H1 (cell line): ENCODE data around the gene IFNG. TPM values are rescaled to one million over a fixed set of nuclear protein-coding genes. Genes with fewer than 3 reads are reported as not detected.

Experiments
- CTCF ChIA-PET: fragments of 300-600 bp; sonication (Branson Sonifier 250); formaldehyde crosslinking; loops from one replicate; lab custom pipeline; 2021; ENCODE audit not compliant: partially characterized antibody; lab: Charles Lee
- POLR2A ChIA-PET: fragments of 300-600 bp; sonication (Branson Sonifier 250); formaldehyde crosslinking; loops from one replicate; lab custom pipeline; 2021; ENCODE audit warnings: inconsistent platforms; ENCODE audit not compliant: partially characterized antibody; lab: Charles Lee
- DNase-seq, 2 experiments: peaks; one replicate each; pipeline versions ENCODE4 v3.0.0 to v3.0.0-alpha.2; 2010 to 2022; ENCODE audit warnings: low spot score in 2 of 2, low read depth in 1 of 2, mixed read lengths in 1 of 2
- FAIRE-seq: peaks from 2 replicates; lab custom pipeline; 2011; peaks lifted over from hg19 to GRCh38; lab: Jason Lieb, UNC
- H2AFZ ChIP-seq: 2 replicates; pipeline ENCODE4 v1.8.1; 2012; ENCODE audit warnings: low read length, inconsistent platforms
- H2AK5ac ChIP-seq: 2 replicates; pipeline ENCODE4 v1.6.1; 2013; ENCODE audit warnings: low read depth, low read length
- H2BK120ac ChIP-seq: replicated peaks from 2 replicates; pipeline ENCODE3; 2013; ENCODE audit warnings: low read depth, low read length, inconsistent platforms
- H2BK12ac ChIP-seq: 2 replicates; pipeline ENCODE4 v1.6.1; 2013; ENCODE audit warnings: low read depth, low read length
- H2BK15ac ChIP-seq: 2 replicates; pipeline ENCODE4 v1.6.1; 2013; ENCODE audit warnings: low read length
- H2BK20ac ChIP-seq: 2 replicates; pipeline ENCODE4 v1.6.1; 2013; ENCODE audit warnings: low read length
- H2BK5ac ChIP-seq: 2 replicates; pipeline ENCODE4 v1.6.1; 2013; ENCODE audit warnings: low read depth, low read length
- H3K14ac ChIP-seq: 2 replicates; pipeline ENCODE4 v1.6.1; 2013; ENCODE audit warnings: inconsistent platforms; ENCODE audit not compliant: insufficient read length
- H3K18ac ChIP-seq: 2 replicates; pipeline ENCODE4 v1.6.1; 2013; ENCODE audit warnings: low read length; ENCODE audit errors: extremely low read depth
- H3K23ac ChIP-seq: 2 replicates; pipeline ENCODE4 v1.6.1; 2013; ENCODE audit warnings: inconsistent platforms; ENCODE audit not compliant: insufficient read length
- H3K23me2 ChIP-seq: 2 replicates; pipeline ENCODE4 v1.6.1; 2013; ENCODE audit warnings: low read depth, low read length
- H3K27ac ChIP-seq: 2 replicates; pipeline ENCODE4 v1.6.1; 2011; ENCODE audit warnings: low read depth, low read length, inconsistent platforms
- H3K27me3 ChIP-seq, 4 experiments: replicated peaks in 1 of 4; 1 replicate in 1 of 4; 2 replicates in 3 of 4; pipeline versions ENCODE4 v1.6.1 to v1.8.1; 2011 to 2013; ENCODE audit warnings: low read length in 3 of 4, mild to moderate bottlenecking in 3 of 4, inconsistent platforms in 2 of 4, mixed read lengths in 2 of 4, moderate library complexity in 1 of 4; ENCODE audit not compliant: control insufficient read depth in 3 of 4, insufficient read depth in 3 of 4; ENCODE audit errors: extremely low read depth in 1 of 4
- H3K36me3 ChIP-seq, 4 experiments: 2 replicates each; pipeline versions ENCODE4 v1.6.1 to v1.8.1; 2011 to 2013; ENCODE audit warnings: mild to moderate bottlenecking in 4 of 4, low read length in 3 of 4, moderate library complexity in 2 of 4, control low read depth in 1 of 4, inconsistent platforms in 1 of 4; ENCODE audit not compliant: insufficient read depth in 4 of 4, control insufficient read depth in 2 of 4
- H3K4ac ChIP-seq: replicated peaks from 2 replicates; pipeline ENCODE3; 2013; ENCODE audit warnings: low read length, low read depth, mixed read lengths, inconsistent platforms; ENCODE audit not compliant: insufficient read length
- H3K4me1 ChIP-seq, 4 experiments: replicated peaks in 1 of 4; 1 replicate in 1 of 4; 2 replicates in 3 of 4; pipeline versions ENCODE4 v1.6.1 to v1.8.1; 2011 to 2013; ENCODE audit warnings: low read length in 3 of 4, inconsistent platforms in 2 of 4, mixed read lengths in 1 of 4; ENCODE audit not compliant: insufficient read depth in 4 of 4, control insufficient read depth in 3 of 4
- H3K4me2 ChIP-seq, 2 experiments: 2 replicates each; pipeline versions ENCODE4 v1.6.1 to v1.8.1; 2011 to 2013; ENCODE audit warnings: low read depth in 2 of 2, low read length in 2 of 2, control low read depth in 1 of 2, inconsistent platforms in 1 of 2, mild to moderate bottlenecking in 1 of 2; ENCODE audit not compliant: insufficient read depth in 1 of 2
- H3K4me3 ChIP-seq, 4 experiments: fragments of 200-600, 300-600 bp in 1 of 4; sonication (generic), shearing (Covaris generic), sonication (Bioruptor Twin) in 1 of 4; 2 replicates each; pipeline versions ENCODE4 v1.5.1 to v1.8.1; 2011 to 2016; ENCODE audit warnings: low read length in 4 of 4, low read depth in 3 of 4, control low read depth in 2 of 4, inconsistent platforms in 2 of 4, mild to moderate bottlenecking in 2 of 4, mixed read lengths in 1 of 4, moderate library complexity in 1 of 4; ENCODE audit not compliant: insufficient read depth in 2 of 4; ENCODE audit errors: extremely low read depth in 1 of 4
- H3K56ac ChIP-seq: replicated peaks from 2 replicates; pipeline ENCODE3; 2013; ENCODE audit warnings: low read depth, mild to moderate bottlenecking, mixed read lengths, low read length, inconsistent platforms; ENCODE audit not compliant: insufficient read length
- H3K79me1 ChIP-seq: 2 replicates; pipeline ENCODE4 v1.6.1; 2013; ENCODE audit warnings: low read depth, low read length, control low read depth
- H3K79me2 ChIP-seq, 2 experiments: 2 replicates each; pipeline versions ENCODE4 v1.6.1 to v1.8.1; 2012 to 2013; ENCODE audit warnings: low read length in 2 of 2, mild to moderate bottlenecking in 2 of 2, inconsistent platforms in 1 of 2; ENCODE audit not compliant: insufficient read depth in 2 of 2, control insufficient read depth in 1 of 2
- H3K9ac ChIP-seq, 4 experiments: replicated peaks in 1 of 4; 1 replicate in 1 of 4; 2 replicates in 3 of 4; pipeline versions ENCODE4 v1.6.1 to v1.8.1; 2011 to 2013; ENCODE audit warnings: low read depth in 3 of 4, low read length in 3 of 4, control low read depth in 2 of 4, mild to moderate bottlenecking in 2 of 4, moderate library complexity in 2 of 4, inconsistent platforms in 1 of 4; ENCODE audit errors: extremely low read depth in 1 of 4
- H3K9me3 ChIP-seq, 2 experiments: 2 replicates each; pipeline versions ENCODE4 v1.6.1 to v1.8.1; 2012 to 2013; ENCODE audit warnings: mild to moderate bottlenecking in 2 of 2, moderate library complexity in 2 of 2, control low read depth in 1 of 2, inconsistent platforms in 1 of 2, low read depth in 1 of 2, low read length in 1 of 2, mixed read lengths in 1 of 2; ENCODE audit not compliant: insufficient read depth in 2 of 2
- H4K20me1 ChIP-seq, 2 experiments: replicated peaks in 1 of 2; 2 replicates each; pipeline versions ENCODE3 to v1.8.1; 2011 to 2013; ENCODE audit warnings: inconsistent platforms in 2 of 2, low read length in 2 of 2, mild to moderate bottlenecking in 1 of 2; ENCODE audit not compliant: insufficient read depth in 2 of 2, control insufficient read depth in 1 of 2
- H4K5ac ChIP-seq: 2 replicates; pipeline ENCODE4 v1.6.1; 2013; ENCODE audit warnings: low read length, low read depth, mixed read lengths, inconsistent platforms; ENCODE audit not compliant: insufficient read length
- H4K8ac ChIP-seq: 2 replicates; pipeline ENCODE4 v1.8.0; 2013; ENCODE audit warnings: mild to moderate bottlenecking, moderate library complexity, low read length, inconsistent platforms; ENCODE audit not compliant: insufficient read depth; ENCODE audit errors: extremely low read depth
- H4K91ac ChIP-seq: replicated peaks from 2 replicates; pipeline ENCODE3; 2013; ENCODE audit warnings: low read length, mixed read lengths, inconsistent platforms; ENCODE audit not compliant: insufficient read length
- ATF3 ChIP-seq: IDR thresholded peaks from 2 replicates; pipeline ENCODE4 v1.6.1; 2011; ENCODE audit warnings: low read depth, mild to moderate bottlenecking, low read length; ENCODE audit not compliant: insufficient read depth
- BCL11A ChIP-seq, 2 experiments: IDR thresholded peaks; one replicate each; pipeline ENCODE4 v1.6.1; 2011; ENCODE audit warnings: low read depth in 2 of 2, low read length in 2 of 2, mild to moderate bottlenecking in 2 of 2
- GTF2F1 ChIP-seq: IDR thresholded peaks from 2 replicates; pipeline ENCODE4 v1.6.1; 2012; ENCODE audit warnings: low read depth, low read length, improper control_type of control experiment, borderline replicate concordance
- KDM4A ChIP-seq: IDR thresholded peaks from one replicate; pipeline ENCODE4 v1.7.1; 2012; ENCODE audit warnings: low read depth, mild to moderate bottlenecking, moderate library complexity, low read length, inconsistent platforms; ENCODE audit not compliant: severe bottlenecking
- NANOG ChIP-seq: IDR thresholded peaks from 2 replicates; pipeline ENCODE4 v1.6.1; 2011; ENCODE audit warnings: low read length, low read depth, mild to moderate bottlenecking, inconsistent platforms; ENCODE audit not compliant: insufficient read depth, poor library complexity, severe bottlenecking
- POLR2AphosphoS5 ChIP-seq: IDR thresholded peaks from 2 replicates; pipeline ENCODE4 v1.6.1; 2011; ENCODE audit warnings: low read depth, low read length
- RFX5 ChIP-seq: IDR thresholded peaks from 2 replicates; pipeline ENCODE4 v1.6.1; 2011; ENCODE audit warnings: low read depth, low read length, improper control_type of control experiment, borderline replicate concordance
- SP2 ChIP-seq: IDR thresholded peaks from 2 replicates; pipeline ENCODE4 v1.6.1; 2012; ENCODE audit warnings: mild to moderate bottlenecking, low read length, inconsistent platforms
- SRF ChIP-seq: IDR thresholded peaks from 2 replicates; pipeline ENCODE4 v1.6.1; 2011; ENCODE audit warnings: mild to moderate bottlenecking, low read depth, low read length, moderate library complexity
- TBP ChIP-seq: IDR thresholded peaks from 2 replicates; pipeline ENCODE4 v1.6.1; 2011; ENCODE audit warnings: low read depth, low read length, improper control_type of control experiment
- TEAD4 ChIP-seq: IDR thresholded peaks from 2 replicates; pipeline ENCODE4 v1.6.1; 2012; ENCODE audit warnings: low read depth, low read length, inconsistent platforms, mixed read lengths
- WGBS, 2 experiments: shearing (Covaris generic) in 1 of 2; methylation state at CpG; one replicate each; pipeline versions ENCODE4 v1.1.6 to v1.1.7; 2013 to 2015; ENCODE audit warnings: low lambda C conversion rate in 2 of 2, mixed read lengths in 2 of 2, inconsistent platforms in 1 of 2, low coverage in 1 of 2, missing lambda C conversion rate in 1 of 2; ENCODE audit not compliant: insufficient replicate concordance in 2 of 2, insufficient coverage in 1 of 2, insufficient read length in 1 of 2; ENCODE audit errors: extremely low coverage in 1 of 2, missing lambda C conversion rate in 1 of 2; 5-methylcytosine and 5-hydroxymethylcytosine counted together
- polyA plus RNA-seq, 7 experiments: library from polyadenylated mRNA; depleted of rRNA in 3 of 7; stranded (reverse) in 5 of 7; unstranded in 2 of 7; fragments of >200 nt in 5 of 7; fragments of 200-250 nt in 2 of 7; gene quantifications; 1 replicate in 5 of 7; 2 replicates in 1 of 7; 4 replicates in 1 of 7; pipeline versions ENCODE4 v1.2.1 to v1.2.3, GENCODE V29; 2011 to 2013; ENCODE audit warnings: missing spikeins in 2 of 7, mixed read lengths in 2 of 7
- total RNA-seq: library from RNA; stranded (reverse); fragmentation: NEBNext Ultra II Directional; extraction: Animal tissue kit (Norgen Biotek cat#: 25700); gene quantifications from 2 replicates; pipeline ENCODE4 v1.2.1, GENCODE V29; 2021

The IFNG gene
- total and polyA plus RNA-seq, 2 of the 8 experiments (the other 6 are each of a cell fraction or from before 2014, with no cell fraction given), result not detected

GRCh38 chr12:68121143-68121542 is 38.4 kb downstream of the IFNG start:
- H4K5ac ChIP-seq, result no peak overlapping the region
- POLR2A ChIA-PET, result no interaction called here
- no peak overlapping the region for H2BK20ac ChIP-seq
- H2AK5ac ChIP-seq, result no peak overlapping the region
- no peak overlapping the region for H3K27ac ChIP-seq
- no peak overlapping the region for H3K18ac ChIP-seq
- H2BK120ac ChIP-seq, result no peak overlapping the region
- no peak overlapping the region for H3K14ac ChIP-seq
- H4K91ac ChIP-seq, result no peak overlapping the region
- H3K9ac ChIP-seq, result no peak overlapping the region
- no peak overlapping the region for H3K4me2 ChIP-seq
- no peak overlapping the region for H3K23ac ChIP-seq
- no peak overlapping the region for H2BK15ac ChIP-seq
- WGBS, 2 experiments, result 90% methylated on average over 1 of the region's 1 CpG; no CpG with 5 or more reads in 1 of the 2 experiments
- H3K56ac ChIP-seq, result no peak overlapping the region
- H2BK5ac ChIP-seq, result no peak overlapping the region
- TF ChIP-seq TEAD4, result no peak
- TF ChIP-seq SP2, result no peak
- TF ChIP-seq SRF, result no peak
- no peak for TF ChIP-seq GTF2F1
- no peak for TF ChIP-seq POLR2AphosphoS5
- no peak for TF ChIP-seq BCL11A (IDR thresholded peaks at IDR 0.05; ENCODE audit: low read depth in 2 of 2, low read length in 2 of 2)
- no peak for TF ChIP-seq ATF3
- no peak for TF ChIP-seq TBP
- TF ChIP-seq KDM4A, result no peak
- no peak for TF ChIP-seq RFX5
- no peak for TF ChIP-seq NANOG
- TF ChIP-seq, all 59 proteins: peak for 0
- Histone ChIP-seq H3K4me3 (no peak overlapping the region), H3K36me3 (no peaks in the 10 kb centered on the region), H2AFZ (no peak overlapping the region), H3K4me1 (peaks cover 0 to 5% (median 2%) of the 10 kb centered on the region in 4 experiments; a peak in 4 of 7 replicates), H4K20me1 (no peaks in the 10 kb centered on the region), H4K8ac (no peak overlapping the region), H3K79me2 (no peaks in the 10 kb centered on the region), H3K79me1 (no peaks in the 10 kb centered on the region), H2BK12ac (no peak overlapping the region), H3K9me3 (no peaks in the 10 kb centered on the region), H3K27me3 (no peaks in the 10 kb centered on the region), H3K23me2 (no peaks in the 10 kb centered on the region; the same call in 1 of the 2 replicates), H3K4ac (no peak overlapping the region)
- DNase-seq (no peak), FAIRE-seq (no peak)
- CTCF ChIA-PET, result interaction anchor here (0.7 to 3.3 kb wide), 5 partner anchors 7 to 81 kb away, joined by 3 to 16 read pairs (median 4); no protein-coding TSS in a partner anchor
